ENCODE data around the gene ATF1.
A peak's percentile ranks its signal among the peaks of the same experiment; 100 is the strongest.

Gene ATF1

DNA sequence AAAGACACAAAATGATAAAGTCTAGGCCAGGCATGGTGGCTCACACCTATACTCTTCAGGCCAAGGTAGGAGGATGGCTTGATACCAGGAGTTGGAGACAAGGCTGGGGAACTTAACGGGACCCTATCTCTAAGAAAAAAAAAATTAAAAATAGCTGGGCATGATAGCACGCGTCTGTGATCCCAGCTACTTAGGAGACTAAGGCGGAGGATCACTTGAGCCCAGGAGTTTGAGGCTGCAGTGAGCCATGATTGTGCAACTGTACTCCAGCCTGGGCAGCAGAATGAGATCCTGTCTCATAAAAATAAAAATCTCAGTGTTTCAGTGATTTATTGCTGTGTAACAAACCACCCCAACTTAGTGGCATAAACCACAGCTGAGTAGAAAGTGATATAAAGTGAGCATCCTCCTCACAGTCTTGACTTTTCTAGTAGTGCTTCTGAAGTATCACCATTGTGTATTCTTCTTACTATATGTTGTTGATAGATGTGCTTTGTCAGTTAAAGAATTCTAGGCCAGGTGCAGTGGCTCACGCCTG lies 10.6 kb upstream of the ATF1 start:
- no peak for DNase-seq (ENCODE audit: low spot score)

DNA sequence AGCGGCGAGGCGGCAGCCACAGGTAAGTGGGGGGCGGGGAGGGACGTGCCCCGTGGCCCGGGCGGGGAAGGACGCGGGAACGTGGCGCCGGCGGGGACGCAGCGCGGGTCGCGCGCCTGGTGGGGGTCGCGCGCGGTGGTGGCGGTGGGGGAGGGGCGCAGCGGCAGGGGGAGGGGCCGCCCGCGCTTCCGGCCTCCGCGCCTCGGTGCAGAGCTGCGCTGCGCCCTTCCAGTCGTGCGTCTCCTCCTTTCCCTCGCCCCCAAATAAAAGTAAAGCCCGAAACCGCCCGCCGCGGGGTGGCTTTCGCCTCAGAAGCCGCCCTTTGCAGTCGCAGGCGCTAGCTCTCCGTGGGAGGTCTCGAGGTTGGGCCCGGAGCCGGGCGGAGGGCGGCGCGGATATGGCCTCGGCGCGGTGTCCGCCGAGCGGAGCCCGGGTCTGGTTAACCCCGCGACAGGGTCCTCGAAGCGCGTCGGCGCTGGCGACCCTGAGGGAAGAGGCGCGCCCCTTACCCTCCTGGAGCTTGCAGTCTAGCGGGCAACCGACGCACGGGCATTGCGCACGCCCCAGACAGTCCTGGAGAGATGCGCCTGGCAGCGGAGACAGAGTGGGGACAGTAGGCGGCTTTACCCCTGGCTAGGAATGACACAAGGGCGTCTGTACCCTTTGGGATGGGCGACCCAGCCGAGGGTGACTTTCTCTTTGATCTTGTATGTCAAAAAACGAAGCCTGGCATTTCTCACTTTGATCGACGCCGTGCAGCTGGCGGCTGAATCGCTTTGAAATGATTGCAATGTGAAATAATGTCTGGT lies 589 bp downstream of the ATF1 start:
- peak; percentile 79 for DNase-seq (ENCODE audit: low spot score)

- peak; percentile 69 for DNase-seq (ENCODE audit: low spot score)
Measured at GRCh38 chr12:50765095-50765911, 1.4 kb downstream of the ATF1 start.

DNA sequence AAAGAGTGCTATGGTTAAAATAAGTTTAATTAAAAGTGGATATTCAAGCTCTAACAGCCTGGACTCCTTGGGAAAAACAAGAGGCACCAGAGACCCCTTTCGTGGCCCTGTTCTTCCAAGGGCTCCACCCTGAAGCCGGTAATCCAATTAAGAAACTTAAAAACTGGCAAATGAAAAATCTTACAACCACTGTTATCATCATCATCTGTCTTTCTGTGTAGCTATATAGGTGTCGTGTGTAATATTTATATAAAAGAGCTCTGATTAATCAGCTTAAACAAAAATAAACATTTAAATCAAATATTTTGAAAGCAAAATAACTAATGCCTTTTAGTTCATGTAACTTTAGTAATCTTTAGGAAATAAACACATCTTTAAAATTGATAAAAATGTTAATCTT lies 4.5 kb downstream of the ATF1 start:
- DNase-seq (ENCODE audit: low spot score), result no peak

- peak; percentile 65 for DNase-seq (ENCODE audit: low spot score)
Measured at GRCh38 chr12:50768813-50769212, 4.9 kb downstream of the ATF1 start.

DNA sequence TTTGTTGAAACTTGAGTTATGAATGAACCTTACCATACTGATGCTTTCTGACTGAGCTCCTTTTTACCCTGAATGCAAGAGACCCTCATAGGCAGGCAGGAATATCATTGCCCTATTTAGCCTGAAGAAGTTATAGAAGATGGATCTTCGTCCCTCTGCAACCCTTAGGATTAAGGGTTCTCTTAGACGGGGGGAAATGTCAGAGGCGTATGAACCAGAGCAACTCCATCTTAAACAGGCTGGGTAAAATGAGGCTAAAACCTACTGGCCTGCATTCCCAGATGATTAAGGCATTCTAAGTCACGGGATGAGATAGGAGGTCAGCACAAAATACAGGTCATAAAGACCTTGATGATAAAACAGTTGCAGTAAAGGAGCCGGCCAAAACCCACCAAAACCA lies 7.5 kb downstream of the ATF1 start:
- DNase-seq (ENCODE audit: low spot score), result no peak

DNA sequence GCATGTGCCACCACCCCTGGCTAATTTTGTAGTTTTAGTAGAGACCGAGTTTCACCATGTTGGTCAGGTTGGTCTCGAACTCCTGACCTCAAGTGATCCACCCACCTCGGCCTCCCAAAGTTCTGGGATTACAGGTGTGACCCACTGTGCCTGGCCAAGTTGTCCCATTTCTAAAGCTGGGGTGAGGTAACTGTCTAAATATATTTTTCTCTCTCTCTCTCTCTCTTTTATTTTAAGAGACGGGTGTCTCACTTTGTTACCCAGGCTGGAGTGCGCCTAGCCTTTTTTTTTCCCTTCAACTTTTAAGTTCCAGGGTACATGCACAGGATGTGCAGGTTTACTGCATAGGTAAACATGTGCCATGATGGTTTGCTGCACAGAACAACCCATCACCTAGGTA lies 8.6 kb downstream of the ATF1 start:
- no peak for DNase-seq (ENCODE audit: low spot score)

- no peak for DNase-seq (ENCODE audit: low spot score)
Measured at GRCh38 chr12:50772877-50773276, 9.0 kb downstream of the ATF1 start.

GRCh38 chr12:50775251-50775650 lies 11.3 kb downstream of the ATF1 start:
- no peak for DNase-seq (ENCODE audit: low spot score)

DNA sequence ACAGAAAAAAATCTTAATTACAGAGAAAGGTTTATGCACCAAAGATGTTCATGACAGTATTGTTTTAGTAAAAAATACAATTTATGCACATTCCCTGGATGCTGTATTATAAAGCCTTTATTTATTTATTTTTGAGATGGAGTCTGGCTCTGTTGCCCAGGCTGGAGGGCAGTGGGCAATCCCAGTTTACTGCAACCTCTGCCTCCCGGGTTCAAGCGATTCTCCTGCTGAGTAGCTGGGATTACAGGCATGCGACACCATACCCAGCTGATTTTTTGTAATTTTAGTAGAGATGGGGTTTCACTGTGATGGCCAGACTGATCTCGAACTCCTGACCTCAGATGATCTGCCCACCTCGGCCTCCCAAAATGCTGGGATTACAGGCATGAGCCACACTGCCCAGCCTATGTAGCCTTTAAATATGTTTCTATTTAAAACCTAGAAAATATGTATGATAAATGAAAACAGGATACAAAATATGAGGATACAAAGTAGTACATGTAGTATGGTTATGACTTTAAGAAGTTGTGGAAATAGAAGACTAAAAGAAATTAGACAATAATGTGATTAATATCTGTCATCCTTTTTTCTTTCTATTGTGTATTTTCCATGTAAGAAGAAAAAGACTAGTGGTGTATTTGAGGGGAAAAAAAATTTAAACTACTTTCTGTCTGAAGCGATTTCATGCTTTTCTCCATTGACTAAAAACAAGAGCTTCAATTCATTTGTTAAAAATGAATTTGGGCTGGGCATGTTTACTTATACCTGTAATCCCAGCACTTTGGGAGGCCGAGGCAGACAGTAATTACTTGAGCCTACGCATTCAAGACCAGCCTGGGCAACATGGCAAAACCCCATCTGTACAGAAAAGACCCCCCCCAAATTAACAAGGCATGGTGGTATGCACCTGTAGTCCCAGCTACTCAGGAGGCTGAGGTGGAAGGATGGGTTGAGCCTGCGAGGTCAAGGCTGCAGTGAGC lies 13.1 kb downstream of the ATF1 start:
- DNase-seq (ENCODE audit: low spot score), result no peak

DNA sequence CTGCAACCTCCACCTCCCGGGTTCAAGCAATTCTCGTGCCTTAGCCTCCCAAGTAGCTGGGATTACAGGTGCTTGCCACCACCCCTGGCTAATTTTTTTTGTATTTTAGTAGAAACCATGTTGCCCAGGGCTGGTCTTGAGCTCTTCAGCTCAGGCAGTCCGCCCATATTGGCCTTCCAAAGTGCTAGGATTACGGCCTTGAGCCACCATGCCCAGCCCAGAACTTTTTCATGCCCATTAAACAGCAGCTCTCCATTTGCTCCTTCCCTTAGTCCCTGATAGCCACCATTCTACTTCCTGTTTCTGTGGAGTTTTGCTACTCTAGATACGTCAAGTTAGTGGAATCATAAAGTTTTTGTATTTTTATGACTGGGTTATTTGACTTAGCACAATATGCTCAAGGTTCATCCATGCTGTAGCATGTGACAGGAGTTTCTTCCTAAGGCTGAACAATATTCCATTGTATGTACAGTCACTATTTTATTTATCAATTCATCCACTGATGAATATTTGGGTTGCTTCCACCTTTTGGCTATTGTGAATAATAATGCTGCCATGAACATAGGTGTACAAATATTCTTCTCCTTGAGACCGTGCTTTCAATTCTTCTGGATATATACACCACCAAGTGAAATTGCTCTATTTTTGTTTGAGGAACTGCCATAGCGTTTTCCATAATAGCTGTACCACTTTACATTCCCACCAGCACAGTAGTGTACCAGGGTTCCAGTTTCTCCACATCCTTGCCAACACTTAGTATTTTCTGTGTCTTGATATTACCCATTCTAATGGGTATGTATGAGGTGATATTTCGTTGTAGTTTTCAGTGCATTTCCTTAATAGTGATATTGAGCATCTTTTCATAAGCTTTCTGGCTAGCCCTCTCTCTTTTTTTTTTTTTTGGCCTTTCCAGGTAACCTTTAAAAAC lies 15.0 kb downstream of the ATF1 start:
- DNase-seq (ENCODE audit: low spot score), result no peak

GRCh38 chr12:50780013-50780412 lies 16.1 kb downstream of the ATF1 start:
- DNase-seq (ENCODE audit: low spot score), result no peak

DNA sequence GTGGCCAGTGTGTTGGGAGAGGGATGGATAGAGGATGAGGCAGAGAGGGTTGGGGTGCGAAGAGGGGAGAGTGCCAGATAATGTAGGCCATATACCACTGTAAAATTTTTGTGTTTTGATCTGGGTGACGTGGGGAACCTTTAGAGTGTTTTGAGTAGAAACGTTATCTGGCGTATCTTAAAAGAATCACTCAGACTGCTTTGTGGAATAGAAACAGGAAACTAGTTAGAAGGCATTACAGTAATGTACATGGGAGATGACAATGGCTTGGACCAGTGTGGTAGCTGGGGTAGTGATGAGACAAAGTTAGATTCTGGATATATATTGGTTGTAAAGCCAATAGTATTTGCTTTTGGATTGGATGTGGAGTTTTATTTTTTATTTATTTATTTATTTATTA lies 20.6 kb downstream of the ATF1 start:
- no peak for DNase-seq (ENCODE audit: low spot score)

- no peak for DNase-seq (ENCODE audit: low spot score)
Measured at GRCh38 chr12:50785406-50786001, 21.6 kb downstream of the ATF1 start.

DNA sequence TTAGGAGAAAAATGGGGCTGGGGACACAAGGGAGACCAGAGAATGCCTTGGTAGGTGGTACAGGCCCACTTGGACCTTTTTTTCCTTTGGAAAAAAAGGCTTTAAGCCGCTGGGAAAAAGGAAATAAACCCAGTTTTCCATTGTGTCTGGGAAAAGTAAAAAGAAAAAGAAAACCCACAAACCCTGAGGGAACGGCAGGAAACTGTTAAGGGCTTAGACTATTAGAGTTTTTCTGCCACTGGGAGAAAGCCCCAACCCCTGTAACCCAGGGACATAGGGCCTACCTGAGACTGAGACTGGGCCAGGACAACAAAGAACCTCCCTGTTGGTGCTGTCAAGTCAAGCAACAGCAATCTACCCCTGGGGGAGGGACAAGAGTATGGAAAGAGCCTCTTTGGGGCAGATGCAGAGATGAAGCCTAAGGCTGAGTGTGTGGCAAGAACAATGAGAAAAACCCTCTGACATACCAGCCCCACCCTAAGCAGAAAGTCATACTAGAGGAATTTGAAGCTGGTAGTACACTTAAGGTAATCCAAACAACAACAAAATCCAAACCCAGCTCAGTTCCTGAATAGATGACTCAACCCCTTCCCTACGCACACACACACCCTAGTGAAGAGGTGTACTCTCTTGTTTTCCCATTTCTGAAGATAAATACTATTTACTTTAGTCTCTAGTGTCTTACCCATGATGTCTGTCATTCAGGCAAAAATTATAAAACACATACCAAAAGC lies 22.8 kb downstream of the ATF1 start:
- peak; percentile 98 for DNase-seq (ENCODE audit: low spot score)

- DNase-seq (ENCODE audit: low spot score), result no peak
Measured at GRCh38 chr12:50787618-50788017, 23.7 kb downstream of the ATF1 start.

DNA sequence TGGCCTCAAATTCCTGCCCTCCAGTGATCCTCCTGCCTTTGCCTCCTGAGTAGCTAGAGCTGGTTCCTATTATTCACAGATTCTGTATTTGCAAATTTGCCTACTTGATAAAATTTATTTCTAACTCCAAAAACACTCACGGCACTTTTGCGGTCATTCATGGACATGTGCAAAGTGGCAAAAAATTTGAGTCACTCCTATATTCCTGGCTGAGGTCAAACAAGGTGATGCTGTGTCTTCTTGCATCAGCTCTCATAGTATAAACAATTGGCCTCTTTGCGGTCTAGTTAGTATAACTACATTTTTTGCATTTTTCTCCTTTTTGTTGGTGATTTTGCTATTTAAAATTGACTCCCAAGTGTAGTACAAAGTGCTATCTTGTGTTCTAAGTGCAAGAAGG lies 24.7 kb downstream of the ATF1 start:
- no peak for DNase-seq (ENCODE audit: low spot score)

- no peak for DNase-seq (ENCODE audit: low spot score)
Measured at GRCh38 chr12:50790081-50790480, 26.2 kb downstream of the ATF1 start.

DNA sequence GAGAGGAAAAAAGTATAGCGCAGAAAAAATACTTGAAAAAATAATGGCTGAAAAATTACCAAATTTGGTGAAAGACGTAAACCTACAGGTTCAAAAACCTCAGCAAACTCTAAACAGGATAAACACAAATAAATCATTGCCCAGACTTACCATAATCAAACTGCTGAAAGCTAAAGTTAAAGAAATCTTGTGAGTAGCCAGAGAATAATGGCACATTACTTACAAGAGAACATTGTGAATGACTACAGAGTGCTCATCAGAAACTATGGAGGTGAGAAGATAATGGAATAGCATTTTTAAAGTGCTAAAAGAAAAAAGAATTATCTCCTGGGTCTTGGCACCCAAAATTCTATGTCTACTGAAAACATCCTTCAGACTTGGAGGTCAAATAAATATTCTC lies 36.0 kb downstream of the ATF1 start:
- DNase-seq (ENCODE audit: low spot score), result no peak
